Body of pancreas (tissue), 4 donors: Measurements from ENCODE around the gene SLC11A2.
"Not testable (repeated sequence)": the region's sequence is repeated elsewhere in the genome, so short reads cannot be mapped to it uniquely, and the experiment has no call there.

ENCODE experiments used
- POLR2A ChIP-seq, 3 donors: fragments of 450-650 bp; IDR thresholded peaks; one replicate each; pipeline ENCODE4 v1.6.1; 2016; ENCODE audit warnings: antibody characterized with exemption in 3 of 3, mild to moderate bottlenecking in 2 of 3
- TF ChIP-seq, protein P1 (sequence below), 7 experiments: fragments of 450-650 bp in 4 of 7; fragments of 200-600 bp in 3 of 7; sonication (generic) in 3 of 7; IDR thresholded peaks; one replicate each; pipeline ENCODE4 v1.5.1; 2016 to 2019; ENCODE audit warnings: antibody characterized with exemption in 7 of 7

DNA sequence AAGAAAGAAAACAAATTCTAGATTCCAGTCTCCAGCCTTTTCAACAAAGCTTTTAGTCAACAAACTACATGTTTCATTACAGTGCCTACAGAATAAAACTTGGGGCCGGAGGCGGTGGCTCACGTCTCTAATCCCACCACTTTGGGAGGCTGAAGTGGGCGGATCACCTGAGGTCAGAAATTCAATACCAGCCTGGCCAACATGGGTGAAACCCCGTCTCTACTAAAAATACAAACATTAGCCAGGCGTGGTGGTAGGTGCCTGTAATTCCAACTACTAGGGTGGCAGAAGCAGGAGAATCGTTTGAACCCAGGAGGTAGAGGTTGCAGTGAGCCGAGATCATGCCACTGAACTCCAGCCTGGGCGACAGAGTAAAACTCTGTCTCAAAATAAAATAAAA lies 11.7 kb downstream of the SLC11A2 start:
- TF ChIP-seq, protein P1, sequence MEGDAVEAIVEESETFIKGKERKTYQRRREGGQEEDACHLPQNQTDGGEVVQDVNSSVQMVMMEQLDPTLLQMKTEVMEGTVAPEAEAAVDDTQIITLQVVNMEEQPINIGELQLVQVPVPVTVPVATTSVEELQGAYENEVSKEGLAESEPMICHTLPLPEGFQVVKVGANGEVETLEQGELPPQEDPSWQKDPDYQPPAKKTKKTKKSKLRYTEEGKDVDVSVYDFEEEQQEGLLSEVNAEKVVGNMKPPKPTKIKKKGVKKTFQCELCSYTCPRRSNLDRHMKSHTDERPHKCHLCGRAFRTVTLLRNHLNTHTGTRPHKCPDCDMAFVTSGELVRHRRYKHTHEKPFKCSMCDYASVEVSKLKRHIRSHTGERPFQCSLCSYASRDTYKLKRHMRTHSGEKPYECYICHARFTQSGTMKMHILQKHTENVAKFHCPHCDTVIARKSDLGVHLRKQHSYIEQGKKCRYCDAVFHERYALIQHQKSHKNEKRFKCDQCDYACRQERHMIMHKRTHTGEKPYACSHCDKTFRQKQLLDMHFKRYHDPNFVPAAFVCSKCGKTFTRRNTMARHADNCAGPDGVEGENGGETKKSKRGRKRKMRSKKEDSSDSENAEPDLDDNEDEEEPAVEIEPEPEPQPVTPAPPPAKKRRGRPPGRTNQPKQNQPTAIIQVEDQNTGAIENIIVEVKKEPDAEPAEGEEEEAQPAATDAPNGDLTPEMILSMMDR (IDR thresholded peaks at IDR 0.05), result not testable (repeated sequence)
- not testable (repeated sequence) for TF ChIP-seq POLR2A (IDR thresholded peaks at IDR 0.05)
